K562 (cell line): Measurements from ENCODE around the gene KIAA0825. TPM values are rescaled to one million over a fixed set of nuclear protein-coding genes. Genes with fewer than 3 reads are reported as not detected.

ENCODE experiments used
- CREB1 ChIP-seq, 2 experiments: sonication (generic) in 1 of 2; formaldehyde crosslinking in 1 of 2; IDR thresholded peaks; 2 replicates each; pipeline versions ENCODE4 v1.6.1 to v1.8.0; 2012 to 2022; ENCODE audit warnings: inconsistent platforms in 1 of 2, mild to moderate bottlenecking in 1 of 2, missing genetic modification reagents in 1 of 2, moderate library complexity in 1 of 2
- GABPB1 ChIP-seq: sonication (generic); formaldehyde crosslinking; IDR thresholded peaks from 2 replicates; pipeline ENCODE4 v1.8.0; 2022; ENCODE audit warnings: mild to moderate bottlenecking, missing genetic modification reagents
- JUND ChIP-seq, 2 experiments: IDR thresholded peaks; 2 replicates in 1 of 2; 3 replicates in 1 of 2; pipeline ENCODE4 v1.6.1; 2011; ENCODE audit warnings: borderline replicate concordance in 2 of 2, low read depth in 2 of 2, low read length in 2 of 2, improper control_type of control experiment in 1 of 2, missing biosample characterization in 1 of 2, missing genetic modification characterization in 1 of 2, missing genetic modification reagents in 1 of 2
- MYNN ChIP-seq, 2 experiments: sonication (generic); formaldehyde crosslinking in 1 of 2; IDR thresholded peaks; 2 replicates each; pipeline versions ENCODE4 v1.5.0 to v1.6.1; 2016 to 2020; ENCODE audit warnings: antibody characterized with exemption in 1 of 2, missing genetic modification reagents in 1 of 2
- NCOR1 ChIP-seq: fragments of 450-650 bp; IDR thresholded peaks from 2 replicates; pipeline ENCODE4 v1.6.1; 2016; ENCODE audit warnings: mild to moderate bottlenecking, moderate library complexity
- NFE2 ChIP-seq: IDR thresholded peaks from 2 replicates; pipeline ENCODE4 v1.6.1; 2014; ENCODE audit warnings: antibody characterized with exemption, low read depth
- RBBP5 ChIP-seq: fragments of 200-600 bp; sonication (generic); IDR thresholded peaks from 2 replicates; pipeline ENCODE4 v1.6.1; 2012; ENCODE audit warnings: borderline replicate concordance, mild to moderate bottlenecking, low read length, control low read depth, inconsistent platforms; ENCODE audit not compliant: insufficient read depth, poor library complexity, severe bottlenecking
- SUPT5H ChIP-seq: fragments of 450-650 bp; IDR thresholded peaks from 2 replicates; pipeline ENCODE4 v1.6.1; 2016
- TAF9B ChIP-seq: fragments of 450-650 bp; IDR thresholded peaks from 2 replicates; pipeline ENCODE4 v1.6.1; 2018; ENCODE audit warnings: mild to moderate bottlenecking; ENCODE audit not compliant: partially characterized antibody
- TBP ChIP-seq: optimal IDR thresholded peaks from 2 replicates; pipeline ENCODE3; 2011; ENCODE audit warnings: low read depth, low read length, improper control_type of control experiment
- TFAP4 ChIP-seq: sonication (generic); formaldehyde crosslinking; IDR thresholded peaks from 2 replicates; pipeline ENCODE4 v1.8.0; 2022; ENCODE audit warnings: missing genetic modification reagents, mild to moderate bottlenecking, moderate library complexity, borderline replicate concordance
- VEZF1 ChIP-seq: fragments of 200-800 bp; sonication (Bioruptor generic); IDR thresholded peaks from 2 replicates; pipeline ENCODE4 v1.6.1; 2017; ENCODE audit warnings: missing genetic modification characterization, missing compliant biosample characterization
- ZBTB12 ChIP-seq: fragments of 250-450 bp; sonication (Bioruptor Pico); IDR thresholded peaks from 2 replicates; pipeline ENCODE4 v1.4.0; 2020
- ZBTB8A ChIP-seq: fragments of 450-650 bp; IDR thresholded peaks from 2 replicates; pipeline ENCODE4 v1.6.1; 2018; ENCODE audit warnings: mild to moderate bottlenecking, moderate library complexity; ENCODE audit not compliant: partially characterized antibody
- polyA plus RNA-seq, 8 experiments: library from polyadenylated mRNA; depleted of rRNA in 4 of 8; stranded (reverse) in 5 of 8; unstranded in 3 of 8; fragments of >200 nt; fragmentation: Nextera tagmentation in 2 of 8; fragmentation: Illumina TruSeq in 1 of 8; extraction: Ambion mirVana in 2 of 8; extraction: Trizol in 1 of 8; gene quantifications; 2 replicates each; pipeline versions ENCODE4 v1.2.1 to v1.2.3, GENCODE V29; 2011 to 2014; ENCODE audit warnings: inconsistent platforms in 1 of 8, missing spikeins in 1 of 8
- total RNA-seq, 7 experiments: library from RNA; depleted of rRNA in 6 of 7; stranded (reverse); fragments of >200 nt in 6 of 7; fragmentation: Illumina TruSeq in 2 of 7; extraction: Trizol in 2 of 7; gene quantifications; 2 replicates each; pipeline versions ENCODE4 v1.2.1 to v1.2.3, GENCODE V29; 2011 to 2021; ENCODE audit warnings: low replicate concordance in 1 of 7
- TF ChIP-seq, protein P1 (sequence below), 2 experiments: fragments of 450-650 bp; IDR thresholded peaks; 2 replicates each; pipeline ENCODE4 v1.6.1; 2018; ENCODE audit warnings: mild to moderate bottlenecking in 2 of 2, low read depth in 1 of 2; ENCODE audit not compliant: partially characterized antibody in 2 of 2
- TF ChIP-seq, protein P2 (sequence below): fragments of 250-450 bp; sonication (Bioruptor Pico); IDR thresholded peaks from 2 replicates; pipeline ENCODE4 v1.5.0; 2021

Gene KIAA0825
- total and polyA plus RNA-seq, 9 of the 15 experiments (the other 6 are each of a cell fraction or from before 2014, with no cell fraction given) = 0.05 to 0.36 (median 0.16) TPM; not detected in 1

DNA sequence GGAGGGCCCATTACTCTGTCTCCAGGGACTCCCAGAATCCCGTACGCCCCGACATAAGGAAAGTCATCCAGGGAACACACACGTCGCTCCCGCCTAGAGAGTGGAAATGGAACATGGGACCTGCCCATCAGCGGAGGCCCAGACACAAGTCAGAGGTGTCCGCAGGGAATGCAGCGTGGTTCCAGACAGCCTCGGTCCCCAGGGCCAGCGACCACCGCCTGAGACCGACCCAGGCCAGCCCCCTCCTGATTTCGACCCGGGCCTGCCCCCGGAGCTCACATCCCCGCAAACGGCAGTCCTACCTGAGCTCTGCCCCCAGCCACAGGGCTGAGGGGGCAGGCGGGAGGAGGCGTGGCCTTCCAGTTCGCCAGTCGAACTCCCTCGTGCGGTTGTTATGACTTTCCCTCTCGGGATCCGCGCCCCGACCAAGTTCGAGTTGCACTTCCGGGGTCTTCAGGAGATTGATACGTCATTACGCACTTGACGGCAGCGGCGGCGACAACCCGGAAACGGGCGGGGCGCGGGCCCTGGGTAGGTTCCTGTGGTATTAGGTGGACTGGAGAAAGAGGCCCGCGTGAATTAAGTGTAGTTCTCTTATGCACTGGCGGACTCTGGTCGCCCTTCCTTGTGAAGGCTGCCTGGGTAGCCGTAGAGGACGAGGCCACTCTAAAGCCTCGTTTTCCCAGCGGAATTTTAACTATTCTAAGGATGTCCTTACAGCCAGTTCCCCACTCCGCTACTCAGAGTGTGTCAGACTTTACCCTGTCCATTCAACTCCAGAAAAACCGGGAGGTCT lies 507.0 kb downstream of the KIAA0825 start (continued):
- TF ChIP-seq TFAP4 (CRISPR knock-in tag) (peak; percentile 74; the same call in 1 of the 2 replicates), RBBP5 (peak; percentile 71), GABPB1 (CRISPR knock-in tag) (peak; percentile 83), MYNN (IDR thresholded peaks at IDR 0.05) (0 out of 2 replicates have a peak, but pooled peaks have one; percentile 19), MYNN (CRISPR knock-in tag; IDR thresholded peaks at IDR 0.05) (no peak), ZBTB8A (no peak), SUPT5H (peak; percentile 79), NFE2 (peak; percentile 28), CREB1 (IDR thresholded peaks at IDR 0.05) (peak; percentile 93), CREB1 (CRISPR knock-in tag; IDR thresholded peaks at IDR 0.05) (peak; percentile 83; the same call in 1 of the 2 replicates), JUND (IDR thresholded peaks at IDR 0.05; ENCODE audit: borderline replicate concordance, low read depth, low read length) (peak; percentile 43; the same call in 1 of the 2 replicates), JUND (tag; IDR thresholded peaks at IDR 0.05; ENCODE audit: borderline replicate concordance, low read depth, low read length) (peak; percentile 47; the same call in 1 of the 3 replicates), TBP (peak; percentile 30), NCOR1 (no peak), TAF9B (peak; percentile 43), ZBTB12 (CRISPR knock-in tag) (peak; percentile 88), VEZF1 (CRISPR knock-in tag) (peak; percentile 88)
- TF ChIP-seq, protein P1, sequence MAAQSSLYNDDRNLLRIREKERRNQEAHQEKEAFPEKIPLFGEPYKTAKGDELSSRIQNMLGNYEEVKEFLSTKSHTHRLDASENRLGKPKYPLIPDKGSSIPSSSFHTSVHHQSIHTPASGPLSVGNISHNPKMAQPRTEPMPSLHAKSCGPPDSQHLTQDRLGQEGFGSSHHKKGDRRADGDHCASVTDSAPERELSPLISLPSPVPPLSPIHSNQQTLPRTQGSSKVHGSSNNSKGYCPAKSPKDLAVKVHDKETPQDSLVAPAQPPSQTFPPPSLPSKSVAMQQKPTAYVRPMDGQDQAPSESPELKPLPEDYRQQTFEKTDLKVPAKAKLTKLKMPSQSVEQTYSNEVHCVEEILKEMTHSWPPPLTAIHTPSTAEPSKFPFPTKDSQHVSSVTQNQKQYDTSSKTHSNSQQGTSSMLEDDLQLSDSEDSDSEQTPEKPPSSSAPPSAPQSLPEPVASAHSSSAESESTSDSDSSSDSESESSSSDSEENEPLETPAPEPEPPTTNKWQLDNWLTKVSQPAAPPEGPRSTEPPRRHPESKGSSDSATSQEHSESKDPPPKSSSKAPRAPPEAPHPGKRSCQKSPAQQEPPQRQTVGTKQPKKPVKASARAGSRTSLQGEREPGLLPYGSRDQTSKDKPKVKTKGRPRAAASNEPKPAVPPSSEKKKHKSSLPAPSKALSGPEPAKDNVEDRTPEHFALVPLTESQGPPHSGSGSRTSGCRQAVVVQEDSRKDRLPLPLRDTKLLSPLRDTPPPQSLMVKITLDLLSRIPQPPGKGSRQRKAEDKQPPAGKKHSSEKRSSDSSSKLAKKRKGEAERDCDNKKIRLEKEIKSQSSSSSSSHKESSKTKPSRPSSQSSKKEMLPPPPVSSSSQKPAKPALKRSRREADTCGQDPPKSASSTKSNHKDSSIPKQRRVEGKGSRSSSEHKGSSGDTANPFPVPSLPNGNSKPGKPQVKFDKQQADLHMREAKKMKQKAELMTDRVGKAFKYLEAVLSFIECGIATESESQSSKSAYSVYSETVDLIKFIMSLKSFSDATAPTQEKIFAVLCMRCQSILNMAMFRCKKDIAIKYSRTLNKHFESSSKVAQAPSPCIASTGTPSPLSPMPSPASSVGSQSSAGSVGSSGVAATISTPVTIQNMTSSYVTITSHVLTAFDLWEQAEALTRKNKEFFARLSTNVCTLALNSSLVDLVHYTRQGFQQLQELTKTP (IDR thresholded peaks at IDR 0.05; ENCODE audit: low read depth in 1 of 2, partially characterized antibody in 2 of 2) = peak in 1 of 2 experiments; percentile 28
- TF ChIP-seq, protein P2, sequence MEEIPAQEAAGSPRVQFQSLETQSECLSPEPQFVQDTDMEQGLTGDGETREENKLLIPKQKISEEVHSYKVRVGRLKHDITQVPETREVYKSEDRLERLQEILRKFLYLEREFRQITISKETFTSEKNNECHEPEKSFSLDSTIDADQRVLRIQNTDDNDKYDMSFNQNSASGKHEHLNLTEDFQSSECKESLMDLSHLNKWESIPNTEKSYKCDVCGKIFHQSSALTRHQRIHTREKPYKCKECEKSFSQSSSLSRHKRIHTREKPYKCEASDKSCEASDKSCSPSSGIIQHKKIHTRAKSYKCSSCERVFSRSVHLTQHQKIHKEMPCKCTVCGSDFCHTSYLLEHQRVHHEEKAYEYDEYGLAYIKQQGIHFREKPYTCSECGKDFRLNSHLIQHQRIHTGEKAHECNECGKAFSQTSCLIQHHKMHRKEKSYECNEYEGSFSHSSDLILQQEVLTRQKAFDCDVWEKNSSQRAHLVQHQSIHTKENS (CRISPR knock-in tag) = no peak
